K562 (cell line): Measurements from ENCODE around the gene ZNF575. TPM values are rescaled to one million over a fixed set of nuclear protein-coding genes. Genes with fewer than 3 reads are reported as not detected.

Experiments used
- ATAC-seq: fragments of 200-7000 bp; cut with Tn5 transposase; 3 replicates; pipeline ENCODE4 v1.9.1; 2020; ENCODE audit warnings: moderate library complexity
- BruUV-seq: library from RNA; stranded (reverse); fragments of 400-500 nt; replicated peaks from 2 replicates; lab custom pipeline; 2021; lab: Mats Ljungman, UMichigan
- CTCF ChIA-PET: fragments of 300-600 bp; formaldehyde crosslinking; extraction: SDS; loops from one replicate; lab custom pipeline; 2021; ENCODE audit warnings: low intra/inter-chr PET ratio; lab: Yijun Ruan, JAX
- POLR2A ChIA-PET: fragments of 300-600, 350-650 bp; sonication (Branson Sonifier 250); formaldehyde crosslinking; extraction: SDS; loops from one replicate; lab custom pipeline; 2021; ENCODE audit warnings: antibody characterized with exemption, inconsistent platforms; lab: Yijun Ruan, JAX
- DNase-seq, 4 experiments: peaks; one replicate each; pipeline versions ENCODE4 v3.0.0 to v3.0.0-alpha.2; 2011 to 2018; ENCODE audit warnings: low spot score in 3 of 4, mixed read lengths in 3 of 4; ENCODE audit errors: extremely low read depth in 1 of 4
- FAIRE-seq: peaks from 2 replicates; lab custom pipeline; 2011; peaks lifted over from hg19 to GRCh38; lab: Jason Lieb, UNC
- H2AFZ ChIP-seq: 2 replicates; pipeline ENCODE4 v1.6.0; 2011; ENCODE audit warnings: low read depth, low read length, control low read depth, inconsistent platforms
- H3K27ac ChIP-seq: fragments of 200-600 bp; 3 replicates; pipeline ENCODE4 v1.8.0; 2011; ENCODE audit warnings: low read depth, mild to moderate bottlenecking, control low read depth, inconsistent platforms, low read length, moderate library complexity, mixed read lengths; ENCODE audit errors: extremely low read depth
- H3K27me3 ChIP-seq, 2 experiments: fragments of 300-600 bp in 1 of 2; 2 replicates in 1 of 2; 3 replicates in 1 of 2; pipeline versions ENCODE4 v1.6.0 to v1.8.0; 2011; ENCODE audit warnings: inconsistent platforms in 2 of 2, low read length in 2 of 2, mild to moderate bottlenecking in 1 of 2, mixed read lengths in 1 of 2, moderate library complexity in 1 of 2; ENCODE audit not compliant: control insufficient read depth in 2 of 2, insufficient read depth in 2 of 2
- H3K36me3 ChIP-seq: fragments of 300-600 bp; 3 replicates; pipeline ENCODE4 v1.8.0; 2011; ENCODE audit warnings: mild to moderate bottlenecking, low read length, inconsistent platforms; ENCODE audit not compliant: control insufficient read depth, insufficient read depth
- H3K4me1 ChIP-seq, 2 experiments: fragments of 200-600 bp in 1 of 2; replicated peaks in 1 of 2; 2 replicates in 1 of 2; 3 replicates in 1 of 2; pipeline versions ENCODE4 v1.5.1 to v1.8.0; 2011; ENCODE audit warnings: inconsistent platforms in 2 of 2, low read length in 2 of 2, mild to moderate bottlenecking in 1 of 2, mixed read lengths in 1 of 2, moderate library complexity in 1 of 2; ENCODE audit not compliant: control insufficient read depth in 2 of 2, insufficient read depth in 2 of 2
- H3K4me2 ChIP-seq: 2 replicates; pipeline ENCODE4 v1.6.1; 2011; ENCODE audit warnings: low read length, control low read depth, inconsistent platforms, mixed read lengths; ENCODE audit not compliant: insufficient read depth
- H3K4me3 ChIP-seq: fragments of 200-600 bp; sonication (generic), shearing (Covaris generic); 2 replicates; pipeline ENCODE4 v1.5.1; 2016; ENCODE audit warnings: control low read depth, inconsistent platforms
- H3K79me2 ChIP-seq: fragments of 200-600 bp; 3 replicates; pipeline ENCODE4 v1.8.0; 2011; ENCODE audit warnings: low read length, inconsistent platforms; ENCODE audit not compliant: control insufficient read depth, insufficient read depth
- H3K9ac ChIP-seq, 2 experiments: 2 replicates each; pipeline versions ENCODE4 v1.6.0 to v1.6.1; 2011; ENCODE audit warnings: low read depth in 2 of 2, low read length in 2 of 2, control low read depth in 1 of 2, inconsistent platforms in 1 of 2, mild to moderate bottlenecking in 1 of 2, mixed read lengths in 1 of 2; ENCODE audit not compliant: insufficient read depth in 1 of 2
- H3K9me1 ChIP-seq: one replicate; pipeline ENCODE4 v1.6.0; 2011; ENCODE audit warnings: inconsistent platforms, mild to moderate bottlenecking, low read length, moderate library complexity; ENCODE audit not compliant: control insufficient read depth, insufficient read depth
- H3K9me3 ChIP-seq: replicated peaks from 2 replicates; pipeline ENCODE4 v1.5.1; 2011; ENCODE audit warnings: low read depth, low read length, inconsistent platforms; ENCODE audit not compliant: control insufficient read depth, insufficient read depth
- H4K20me1 ChIP-seq: replicated peaks from 2 replicates; pipeline ENCODE4 v1.6.1; 2011; ENCODE audit warnings: low read length, inconsistent platforms, mixed read lengths; ENCODE audit not compliant: control insufficient read depth, insufficient read depth
- ETV5 ChIP-seq: sonication (generic); formaldehyde crosslinking; IDR thresholded peaks from 2 replicates; pipeline ENCODE4 v1.4.0; 2020; ENCODE audit warnings: low read depth, mild to moderate bottlenecking, missing genetic modification reagents
- FOXJ3 ChIP-seq: sonication (generic); formaldehyde crosslinking; IDR thresholded peaks from 2 replicates; pipeline ENCODE4 v1.4.0; 2020; ENCODE audit warnings: mild to moderate bottlenecking, missing genetic modification reagents
- HDAC2 ChIP-seq: fragments of 450-650 bp; IDR thresholded peaks from 2 replicates; pipeline ENCODE4 v1.6.1; 2016; ENCODE audit warnings: mild to moderate bottlenecking
- KDM1A ChIP-seq, 2 experiments: fragments of 450-650 bp; IDR thresholded peaks; 2 replicates each; pipeline ENCODE4 v1.6.1; 2016; ENCODE audit warnings: mild to moderate bottlenecking in 2 of 2
- KDM2B ChIP-seq: fragments of 250-450 bp; sonication (Bioruptor Pico); IDR thresholded peaks from 2 replicates; pipeline ENCODE4 v1.8.0; 2021; ENCODE audit warnings: mild to moderate bottlenecking, moderate library complexity
- LARP7 ChIP-seq: fragments of 450-650 bp; IDR thresholded peaks from 2 replicates; pipeline ENCODE4 v1.6.1; 2016
- MAFG ChIP-seq: fragments of 450-650 bp; conservative IDR thresholded peaks from 2 replicates; pipeline ENCODE4 v1.6.1; 2016; ENCODE audit warnings: missing genetic modification characterization, missing compliant biosample characterization
- MCM2 ChIP-seq: fragments of 450-650 bp; IDR thresholded peaks from 2 replicates; pipeline ENCODE4 v1.6.1; 2017; ENCODE audit warnings: low read depth, mild to moderate bottlenecking
- RBM15 ChIP-seq: fragments of 200-400 bp; formaldehyde crosslinking; IDR thresholded peaks from 2 replicates; pipeline ENCODE4 v1.6.1; 2018; ENCODE audit warnings: mild to moderate bottlenecking, low read length, moderate library complexity; ENCODE audit not compliant: insufficient read depth
- RBM25 ChIP-seq: fragments of 200-400 bp; formaldehyde crosslinking; IDR thresholded peaks from 2 replicates; pipeline ENCODE4 v1.6.1; 2018; ENCODE audit warnings: low read length, low read depth, moderate library complexity; ENCODE audit not compliant: severe bottlenecking
- SAFB2 ChIP-seq: fragments of 200-400 bp; formaldehyde crosslinking; IDR thresholded peaks from 2 replicates; pipeline ENCODE4 v1.6.1; 2018; ENCODE audit warnings: borderline replicate concordance, low read length, low read depth, moderate library complexity; ENCODE audit not compliant: severe bottlenecking
- SPI1 ChIP-seq: IDR thresholded peaks from 2 replicates; pipeline ENCODE4 v1.6.1; 2011; ENCODE audit warnings: low read depth, low read length, control low read depth, borderline replicate concordance
- TAF1 ChIP-seq: IDR thresholded peaks from 2 replicates; pipeline ENCODE4 v1.6.1; 2011; ENCODE audit warnings: mild to moderate bottlenecking, low read length, moderate library complexity; ENCODE audit not compliant: insufficient read depth, control insufficient read depth, severe bottlenecking; ENCODE audit errors: extremely low read depth
- TGIF2 ChIP-seq: sonication (generic); formaldehyde crosslinking; IDR thresholded peaks from 2 replicates; pipeline ENCODE4 v1.8.1; 2022; ENCODE audit warnings: mild to moderate bottlenecking, missing genetic modification reagents, moderate library complexity
- whole genome bisulfite sequencing: fragments of 100-300 bp; shearing (Covaris generic); methylation state at CpG from one replicate; pipeline ENCODE4 v1.1.6; 2016; ENCODE audit warnings: low coverage, mixed read lengths; ENCODE audit not compliant: insufficient coverage; ENCODE audit errors: missing lambda C conversion rate; 5-methylcytosine and 5-hydroxymethylcytosine counted together
- in situ Hi-C: fragments of 300-500 bp; cut with MboI; formaldehyde crosslinking; loops from 4 replicates; pipeline ENCODE4 v1.15.0; 2018; ENCODE audit warnings: inconsistent platforms, mixed read lengths
- intact Hi-C: fragments of 100-400 bp; cut with micrococcal nuclease; formaldehyde crosslinking; loops from 2 replicates; pipeline ENCODE4 v1.14.2; 2022
- polyA plus RNA-seq, 8 experiments: library from polyadenylated mRNA; depleted of rRNA in 4 of 8; stranded (reverse) in 5 of 8; unstranded in 3 of 8; fragments of >200 nt; fragmentation: Nextera tagmentation in 2 of 8; fragmentation: Illumina TruSeq in 1 of 8; extraction: Ambion mirVana in 2 of 8; extraction: Trizol in 1 of 8; gene quantifications; 2 replicates each; pipeline versions ENCODE4 v1.2.1 to v1.2.3, GENCODE V29; 2011 to 2014; ENCODE audit warnings: inconsistent platforms in 1 of 8, missing spikeins in 1 of 8
- total RNA-seq, 7 experiments: library from RNA; depleted of rRNA in 6 of 7; stranded (reverse); fragments of >200 nt in 6 of 7; fragmentation: Illumina TruSeq in 2 of 7; extraction: Trizol in 2 of 7; gene quantifications; 2 replicates each; pipeline versions ENCODE4 v1.2.1 to v1.2.3, GENCODE V29; 2011 to 2021; ENCODE audit warnings: low replicate concordance in 1 of 7
- TF ChIP-seq, protein P1 (sequence below): fragments of 450-650 bp; IDR thresholded peaks from 2 replicates; pipeline ENCODE4 v1.6.1; 2014; ENCODE audit warnings: low read depth, mild to moderate bottlenecking, moderate library complexity, borderline replicate concordance
- TF ChIP-seq, protein P2 (sequence below): fragments of 250-450 bp; sonication (Bioruptor Pico); IDR thresholded peaks from 2 replicates; pipeline ENCODE4 v1.5.0; 2022; ENCODE audit warnings: mild to moderate bottlenecking
- TF ChIP-seq, protein P3 (sequence below): sonication (generic); formaldehyde crosslinking; IDR thresholded peaks from 2 replicates; pipeline ENCODE4 v1.8.0; 2023; ENCODE audit warnings: mild to moderate bottlenecking, missing genetic modification reagents

ZNF575 gene
- total and polyA plus RNA-seq, 9 of the 15 experiments (the other 6 are each of a cell fraction or from before 2014, with no cell fraction given): 0.20 to 0.98 (median 0.32) TPM; not detected in 6

DNA sequence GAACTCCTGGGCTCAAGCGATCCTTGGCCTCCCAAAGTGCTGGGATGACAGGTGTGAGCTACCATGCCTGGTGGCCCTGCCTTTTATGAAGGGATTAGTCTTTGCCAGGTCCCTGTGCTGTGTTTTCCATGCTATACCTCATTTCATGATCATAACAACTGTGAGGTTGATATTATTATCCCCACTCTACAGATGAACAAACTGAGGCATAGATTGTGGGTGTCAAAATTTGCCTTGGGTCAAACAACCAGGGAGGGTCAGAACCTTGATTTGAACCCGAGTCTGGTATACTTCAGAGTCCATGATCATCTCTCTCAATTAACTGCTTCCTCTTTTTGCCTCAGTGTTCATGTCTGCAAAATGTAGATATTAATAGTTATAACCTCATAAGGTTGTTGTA, 49.5 kb downstream of the ZNF575 start:
- FAIRE-seq (no peak), ATAC-seq (no peak), DNase-seq (no peak)
- H3K4me3 ChIP-seq: no peak overlapping the region
- ChIA-PET POLR2A (interaction anchor here (1.2 kb wide), 2 partner anchors 12 to 13 kb away, joined by 4 to 5 read pairs; partner anchors contain the start of genes IRGQ and ZNF576), CTCF (no interaction called here)
- H3K9me3 ChIP-seq: no peaks in the 10 kb centered on the region
- no peaks in the 10 kb centered on the region; a peak in 1 of 5 replicates for H3K27me3 ChIP-seq
- no peak overlapping the region for H3K9ac ChIP-seq
- no peak overlapping the region for H3K4me2 ChIP-seq
- H3K36me3 ChIP-seq: no peaks in the 10 kb centered on the region
- in situ Hi-C loops (no loop called here), intact Hi-C loops (no loop called here)
- H4K20me1 ChIP-seq: no peaks in the 10 kb centered on the region
- H3K27ac ChIP-seq: no peak overlapping the region
- BruUV-seq: no TSS peak
- H2AFZ ChIP-seq: no peak overlapping the region
- 54% methylated on average over 2 of the region's 2 CpGs for WGBS
- H3K9me1 ChIP-seq: no peaks in the 10 kb centered on the region
- no peaks in the 10 kb centered on the region for H3K79me2 ChIP-seq
- H3K4me1 ChIP-seq: peaks cover 10 to 13% of the 10 kb centered on the region in 2 experiments; a peak in 4 of 5 replicates
- TF ChIP-seq, protein P1, sequence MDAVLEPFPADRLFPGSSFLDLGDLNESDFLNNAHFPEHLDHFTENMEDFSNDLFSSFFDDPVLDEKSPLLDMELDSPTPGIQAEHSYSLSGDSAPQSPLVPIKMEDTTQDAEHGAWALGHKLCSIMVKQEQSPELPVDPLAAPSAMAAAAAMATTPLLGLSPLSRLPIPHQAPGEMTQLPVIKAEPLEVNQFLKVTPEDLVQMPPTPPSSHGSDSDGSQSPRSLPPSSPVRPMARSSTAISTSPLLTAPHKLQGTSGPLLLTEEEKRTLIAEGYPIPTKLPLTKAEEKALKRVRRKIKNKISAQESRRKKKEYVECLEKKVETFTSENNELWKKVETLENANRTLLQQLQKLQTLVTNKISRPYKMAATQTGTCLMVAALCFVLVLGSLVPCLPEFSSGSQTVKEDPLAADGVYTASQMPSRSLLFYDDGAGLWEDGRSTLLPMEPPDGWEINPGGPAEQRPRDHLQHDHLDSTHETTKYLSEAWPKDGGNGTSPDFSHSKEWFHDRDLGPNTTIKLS: no peak
- TF ChIP-seq, protein P2, sequence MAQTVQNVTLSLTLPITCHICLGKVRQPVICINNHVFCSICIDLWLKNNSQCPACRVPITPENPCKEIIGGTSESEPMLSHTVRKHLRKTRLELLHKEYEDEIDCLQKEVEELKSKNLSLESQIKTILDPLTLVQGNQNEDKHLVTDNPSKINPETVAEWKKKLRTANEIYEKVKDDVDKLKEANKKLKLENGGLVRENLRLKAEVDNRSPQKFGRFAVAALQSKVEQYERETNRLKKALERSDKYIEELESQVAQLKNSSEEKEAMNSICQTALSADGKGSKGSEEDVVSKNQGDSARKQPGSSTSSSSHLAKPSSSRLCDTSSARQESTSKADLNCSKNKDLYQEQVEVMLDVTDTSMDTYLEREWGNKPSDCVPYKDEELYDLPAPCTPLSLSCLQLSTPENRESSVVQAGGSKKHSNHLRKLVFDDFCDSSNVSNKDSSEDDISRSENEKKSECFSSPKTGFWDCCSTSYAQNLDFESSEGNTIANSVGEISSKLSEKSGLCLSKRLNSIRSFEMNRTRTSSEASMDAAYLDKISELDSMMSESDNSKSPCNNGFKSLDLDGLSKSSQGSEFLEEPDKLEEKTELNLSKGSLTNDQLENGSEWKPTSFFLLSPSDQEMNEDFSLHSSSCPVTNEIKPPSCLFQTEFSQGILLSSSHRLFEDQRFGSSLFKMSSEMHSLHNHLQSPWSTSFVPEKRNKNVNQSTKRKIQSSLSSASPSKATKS (CRISPR knock-in tag): no peak
- peak; percentile 26; the same call in 1 of the 2 replicates for TF ChIP-seq HDAC2
- TF ChIP-seq MCM2: no peak
- no peak for TF ChIP-seq LARP7
- TF ChIP-seq TAF1: no peak
- no peak for TF ChIP-seq TGIF2 (CRISPR knock-in tag)
- no peak for TF ChIP-seq SPI1
- TF ChIP-seq, protein P3, sequence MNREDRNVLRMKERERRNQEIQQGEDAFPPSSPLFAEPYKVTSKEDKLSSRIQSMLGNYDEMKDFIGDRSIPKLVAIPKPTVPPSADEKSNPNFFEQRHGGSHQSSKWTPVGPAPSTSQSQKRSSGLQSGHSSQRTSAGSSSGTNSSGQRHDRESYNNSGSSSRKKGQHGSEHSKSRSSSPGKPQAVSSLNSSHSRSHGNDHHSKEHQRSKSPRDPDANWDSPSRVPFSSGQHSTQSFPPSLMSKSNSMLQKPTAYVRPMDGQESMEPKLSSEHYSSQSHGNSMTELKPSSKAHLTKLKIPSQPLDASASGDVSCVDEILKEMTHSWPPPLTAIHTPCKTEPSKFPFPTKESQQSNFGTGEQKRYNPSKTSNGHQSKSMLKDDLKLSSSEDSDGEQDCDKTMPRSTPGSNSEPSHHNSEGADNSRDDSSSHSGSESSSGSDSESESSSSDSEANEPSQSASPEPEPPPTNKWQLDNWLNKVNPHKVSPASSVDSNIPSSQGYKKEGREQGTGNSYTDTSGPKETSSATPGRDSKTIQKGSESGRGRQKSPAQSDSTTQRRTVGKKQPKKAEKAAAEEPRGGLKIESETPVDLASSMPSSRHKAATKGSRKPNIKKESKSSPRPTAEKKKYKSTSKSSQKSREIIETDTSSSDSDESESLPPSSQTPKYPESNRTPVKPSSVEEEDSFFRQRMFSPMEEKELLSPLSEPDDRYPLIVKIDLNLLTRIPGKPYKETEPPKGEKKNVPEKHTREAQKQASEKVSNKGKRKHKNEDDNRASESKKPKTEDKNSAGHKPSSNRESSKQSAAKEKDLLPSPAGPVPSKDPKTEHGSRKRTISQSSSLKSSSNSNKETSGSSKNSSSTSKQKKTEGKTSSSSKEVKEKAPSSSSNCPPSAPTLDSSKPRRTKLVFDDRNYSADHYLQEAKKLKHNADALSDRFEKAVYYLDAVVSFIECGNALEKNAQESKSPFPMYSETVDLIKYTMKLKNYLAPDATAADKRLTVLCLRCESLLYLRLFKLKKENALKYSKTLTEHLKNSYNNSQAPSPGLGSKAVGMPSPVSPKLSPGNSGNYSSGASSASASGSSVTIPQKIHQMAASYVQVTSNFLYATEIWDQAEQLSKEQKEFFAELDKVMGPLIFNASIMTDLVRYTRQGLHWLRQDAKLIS (CRISPR knock-in tag): no peak
- no peak for TF ChIP-seq ETV5 (CRISPR knock-in tag)
- no peak for TF ChIP-seq MAFG
- TF ChIP-seq KDM1A (IDR thresholded peaks at IDR 0.05): peak; percentile 57 to 68
- TF ChIP-seq RBM15: no peak
- no peak for TF ChIP-seq FOXJ3 (CRISPR knock-in tag)
- TF ChIP-seq RBM25: peak; percentile 95
- no peak for TF ChIP-seq SAFB2
- no peak for TF ChIP-seq KDM2B
